Stimulated activated memory B cell treated with anti-CD40 and anti-IgM and Interleukin-4, amounts not matched to agents 10 μg/mL and 1 μg/mL and 100 μg/mL, for 72 hours (primary cell): Measurements from ENCODE around the gene TBXA2R.
"Not testable (repeated sequence)": the region's sequence is repeated elsewhere in the genome, so short reads cannot be mapped to it uniquely, and the experiment has no call there.

Experiments
- ATAC-seq: fragments of 150-1000 bp; cut with Tn5 transposase; 2 replicates; pipeline ENCODE4 v1.10.0; 2021
- H3K27ac Mint-ChIP-seq: one replicate; pipeline ENCODE4 v1.8.0; 2022; ENCODE audit warnings: mild to moderate bottlenecking, mixed read lengths
- H3K27me3 Mint-ChIP-seq: one replicate; pipeline ENCODE4 v1.8.0; 2022; ENCODE audit warnings: mixed read lengths
- H3K36me3 Mint-ChIP-seq: one replicate; pipeline ENCODE4 v1.8.0; 2022; ENCODE audit warnings: mixed read lengths
- H3K4me1 Mint-ChIP-seq: one replicate; pipeline ENCODE4 v1.8.0; 2022; ENCODE audit warnings: mixed read lengths
- H3K4me3 Mint-ChIP-seq: one replicate; pipeline ENCODE4 v1.8.0; 2022; ENCODE audit warnings: mild to moderate bottlenecking, moderate library complexity, mixed read lengths
- H3K9me3 Mint-ChIP-seq: one replicate; pipeline ENCODE4 v1.8.0; 2022; ENCODE audit warnings: mixed read lengths

Gene TBXA2R

DNA sequence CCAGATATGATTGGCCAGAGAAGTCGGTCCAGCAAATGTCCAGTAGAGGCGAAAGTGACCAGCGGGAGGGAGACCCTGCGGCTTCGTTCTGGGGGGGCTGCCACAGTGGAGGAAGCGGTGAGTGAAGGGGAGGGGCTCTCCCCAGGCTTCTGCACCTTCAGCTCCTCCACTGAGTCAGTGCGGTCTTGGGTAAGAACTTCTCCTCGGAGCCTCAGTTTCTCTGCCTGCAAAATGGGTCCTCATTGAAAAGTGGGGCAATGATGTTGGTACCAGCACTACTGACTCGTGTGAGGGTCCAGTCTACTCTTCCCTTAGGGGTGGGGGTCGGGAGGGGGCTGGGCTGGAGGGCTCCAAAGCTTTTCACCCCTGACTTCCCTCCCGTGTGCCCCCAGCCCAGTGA, 17.2 kb downstream of the TBXA2R start:
- Mint-ChIP-seq H3K4me3 (no peak overlapping the region), H3K36me3 (no peaks in the 10 kb centered on the region), H3K27me3 (peaks cover 18% of the 10 kb centered on the region), H3K27ac (no peak overlapping the region), H3K4me1 (no peaks in the 10 kb centered on the region), H3K9me3 (no peaks in the 10 kb centered on the region)
- no peak for ATAC-seq

- Mint-ChIP-seq H3K27ac (no peak overlapping the region), H3K4me1 (no peaks in the 10 kb centered on the region), H3K4me3 (no peak overlapping the region), H3K36me3 (no peaks in the 10 kb centered on the region), H3K27me3 (peaks cover 9% of the 10 kb centered on the region), H3K9me3 (no peaks in the 10 kb centered on the region)
- ATAC-seq, result no peak
Observed at GRCh38 chr19:3586707-3587346, 19.8 kb downstream of the TBXA2R start.

DNA sequence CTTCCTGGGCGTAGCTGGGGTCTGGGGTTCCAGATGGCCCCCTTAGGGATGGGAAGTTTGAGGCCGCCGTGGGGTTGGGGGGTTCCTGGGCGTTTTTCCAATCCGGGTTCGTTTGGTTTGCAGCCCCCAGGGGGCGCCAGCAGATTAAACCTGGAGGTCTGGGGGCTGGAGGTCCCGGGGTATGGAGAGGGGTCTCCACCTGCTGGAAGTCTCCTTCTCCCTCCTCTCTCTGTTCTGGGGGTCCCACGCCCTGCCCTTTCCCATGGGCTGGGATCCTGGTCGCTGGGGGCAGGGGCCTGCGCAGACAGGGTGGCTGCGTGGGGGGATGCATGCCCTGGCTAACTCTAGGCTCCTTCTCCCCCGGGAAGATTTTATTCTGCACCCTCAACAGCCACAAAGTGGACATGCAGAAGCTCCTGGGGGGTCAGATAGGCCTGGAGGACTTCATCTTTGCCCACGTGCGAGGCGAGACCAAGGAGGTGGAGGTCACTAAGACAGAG, 20.5 kb downstream of the TBXA2R start:
- no peak overlapping the region for H3K4me3 Mint-ChIP-seq
- no peaks in the 10 kb centered on the region for H3K4me1 Mint-ChIP-seq
- H3K27ac Mint-ChIP-seq, result no peak overlapping the region
- H3K36me3 Mint-ChIP-seq, result no peaks in the 10 kb centered on the region
- peaks cover 9% of the 10 kb centered on the region for H3K27me3 Mint-ChIP-seq
- ATAC-seq, result no peak
- H3K9me3 Mint-ChIP-seq, result no peaks in the 10 kb centered on the region

GRCh38 chr19:3585301-3586126, 21.2 kb downstream of the TBXA2R start, which contains the start of gene GIPC3:
GIPC3 (plus strand) TSS chr19:3585478; CDS start chr19:3585598, 120 bp downstream.
- H3K27ac Mint-ChIP-seq, result no peak within 1 kb of the TSS

GRCh38 chr19:3584036-3584802, 22.5 kb downstream of the TBXA2R start:
- not testable (repeated sequence) for ATAC-seq, H3K36me3 Mint-ChIP-seq, H3K27ac Mint-ChIP-seq, H3K27me3 Mint-ChIP-seq, H3K4me1 Mint-ChIP-seq, H3K9me3 Mint-ChIP-seq, H3K4me3 Mint-ChIP-seq

More at GRCh38 chr19:3585301-3586126, 21.2 kb downstream of the TBXA2R start, which contains the start of gene GIPC3:
- peaks cover 9% of the 10 kb centered on the region for H3K27me3 Mint-ChIP-seq
- H3K9me3 Mint-ChIP-seq, result no peaks in the 10 kb centered on the region
- H3K36me3 Mint-ChIP-seq, result no peaks in the 10 kb centered on the region
- H3K4me1 Mint-ChIP-seq, result no peaks in the 10 kb centered on the region
- H3K4me3 Mint-ChIP-seq, result no peak within 1 kb of the TSS
- no peak for ATAC-seq

DNA sequence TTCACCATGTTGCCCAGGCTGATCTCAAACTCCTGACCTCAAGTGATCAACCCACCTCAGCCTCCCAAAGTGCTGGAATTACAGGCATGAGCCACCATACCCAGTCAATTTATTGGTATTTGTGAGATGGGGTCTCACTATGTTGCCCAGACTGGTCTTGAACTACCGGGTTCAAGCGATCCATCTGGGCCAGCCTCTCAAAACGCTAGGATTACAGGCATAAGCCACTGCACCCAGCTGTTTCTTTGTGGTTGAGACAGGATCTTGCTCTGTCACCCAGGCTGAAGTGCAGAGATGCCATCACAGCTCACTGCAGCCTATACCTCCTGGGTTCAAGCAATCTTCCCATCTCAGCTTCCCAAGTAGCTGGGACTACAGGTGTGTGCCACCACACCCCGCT, 24.9 kb downstream of the TBXA2R start:
- H3K27ac Mint-ChIP-seq, H3K4me3 Mint-ChIP-seq, H3K4me1 Mint-ChIP-seq, H3K36me3 Mint-ChIP-seq, H3K27me3 Mint-ChIP-seq, ATAC-seq, H3K9me3 Mint-ChIP-seq: not testable (repeated sequence)

- no peak for ATAC-seq
- no peaks in the 10 kb centered on the region for H3K9me3 Mint-ChIP-seq
- peaks cover 20% of the 10 kb centered on the region for H3K36me3 Mint-ChIP-seq
- H3K27ac Mint-ChIP-seq, result no peak overlapping the region
- H3K4me3 Mint-ChIP-seq, result no peak overlapping the region
- peaks cover 3% of the 10 kb centered on the region for H3K4me1 Mint-ChIP-seq
- no peaks in the 10 kb centered on the region for H3K27me3 Mint-ChIP-seq
Observed at GRCh38 chr19:3580156-3580934, 26.3 kb downstream of the TBXA2R start.

- Mint-ChIP-seq H3K27me3 (no peaks in the 10 kb centered on the region), H3K9me3 (no peaks in the 10 kb centered on the region), H3K4me1 (peaks cover 17% of the 10 kb centered on the region), H3K36me3 (peaks cover 27% of the 10 kb centered on the region), H3K27ac (no peak overlapping the region), H3K4me3 (no peak overlapping the region)
- ATAC-seq, result no peak
Observed at GRCh38 chr19:3578390-3578789, 28.3 kb downstream of the TBXA2R start.

- Mint-ChIP-seq H3K27ac (no peak overlapping the region), H3K4me1 (peaks cover 19% of the 10 kb centered on the region), H3K4me3 (no peak overlapping the region), H3K27me3 (no peaks in the 10 kb centered on the region), H3K36me3 (peaks cover 27% of the 10 kb centered on the region), H3K9me3 (no peaks in the 10 kb centered on the region)
- ATAC-seq, result peak; percentile 1
Observed at GRCh38 chr19:3577723-3578344, 28.8 kb downstream of the TBXA2R start.

DNA sequence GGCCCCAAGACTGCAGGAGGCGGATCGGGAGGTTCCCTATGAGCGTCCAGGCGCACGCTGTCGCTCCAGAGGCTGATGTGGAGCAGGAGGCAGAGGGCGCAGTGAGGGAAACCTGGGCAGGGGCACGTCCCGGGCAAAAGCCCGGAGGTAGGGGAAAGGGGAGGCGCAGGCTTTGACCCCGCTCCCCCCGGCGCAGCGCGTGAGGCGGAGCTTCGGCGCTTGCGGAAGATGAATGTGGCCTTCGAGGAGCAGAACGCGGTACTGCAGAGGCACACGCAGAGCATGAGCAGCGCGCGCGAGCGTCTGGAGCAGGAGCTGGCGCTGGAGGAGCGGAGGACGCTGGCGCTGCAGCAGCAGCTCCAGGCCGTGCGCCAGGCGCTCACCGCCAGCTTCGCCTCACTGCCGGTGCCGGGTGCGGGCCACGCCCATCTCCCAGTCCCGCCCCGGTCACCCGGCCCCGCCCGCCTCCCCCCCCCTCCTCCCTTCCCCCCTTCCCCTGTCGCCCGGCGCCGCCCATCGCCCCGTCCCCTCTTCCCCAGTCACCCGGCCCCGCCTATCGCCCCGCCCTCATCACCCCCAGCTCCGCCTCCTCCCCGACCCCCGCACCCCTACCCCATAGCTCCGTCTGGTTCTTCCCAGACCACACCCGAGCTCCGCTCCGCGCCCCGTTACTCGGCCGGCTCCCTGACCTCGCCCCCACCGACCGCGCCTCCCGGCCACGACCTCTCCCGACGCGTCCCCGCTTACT, 29.8 kb downstream of the TBXA2R start:
- peak overlapping the region; percentile 63 for H3K4me3 Mint-ChIP-seq
- H3K27ac Mint-ChIP-seq, result no peak overlapping the region
- no peaks in the 10 kb centered on the region for H3K9me3 Mint-ChIP-seq
- H3K4me1 Mint-ChIP-seq, result peaks cover 24% of the 10 kb centered on the region
- peaks cover 27% of the 10 kb centered on the region for H3K36me3 Mint-ChIP-seq
- no peaks in the 10 kb centered on the region for H3K27me3 Mint-ChIP-seq
- no peak for ATAC-seq

DNA sequence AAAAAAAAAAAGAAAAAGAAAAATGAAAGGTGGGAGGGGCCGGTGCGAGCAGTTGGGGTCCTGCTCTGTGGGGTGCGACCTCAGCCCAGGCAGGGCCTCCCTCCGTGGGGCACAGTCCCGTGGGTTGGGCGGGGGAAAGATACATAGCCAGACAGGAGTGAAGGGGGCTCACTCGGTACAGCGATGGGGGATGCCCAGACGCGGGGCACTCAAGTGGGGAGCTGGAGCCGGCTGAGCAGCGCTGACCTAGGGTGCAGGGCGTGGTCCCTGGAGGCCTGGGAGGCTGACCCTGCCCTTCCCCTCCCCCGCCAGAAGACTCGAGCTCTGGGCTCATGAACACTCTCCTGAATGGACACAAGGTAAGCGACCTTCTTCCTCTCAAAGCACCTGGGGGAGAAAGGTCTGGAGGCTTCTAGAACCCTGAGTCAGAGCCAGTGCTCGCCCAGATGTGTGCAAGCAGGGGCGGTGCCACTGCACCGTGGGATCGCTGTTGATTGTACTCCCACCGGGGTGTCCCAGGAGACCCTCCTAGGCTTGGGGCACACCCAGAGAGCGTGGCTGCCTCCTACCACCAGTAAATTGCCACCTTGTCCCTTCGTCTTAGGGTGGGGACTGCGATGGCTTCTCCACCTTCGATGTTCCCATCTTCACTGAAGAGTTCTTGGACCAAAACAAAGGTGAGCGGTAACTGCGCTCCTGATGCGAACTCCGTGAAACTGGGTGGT, 30.6 kb downstream of the TBXA2R start:
- H3K4me3 Mint-ChIP-seq, result peak overlapping the region; percentile 63
- ATAC-seq, result no peak

GRCh38 chr19:3575260-3575741, 31.4 kb downstream of the TBXA2R start:
- Mint-ChIP-seq H3K36me3 (peaks cover 27% of the 10 kb centered on the region), H3K4me1 (peaks cover 30% of the 10 kb centered on the region)

More for the DNA sequence above, 30.6 kb downstream of the TBXA2R start:
- peaks cover 30% of the 10 kb centered on the region for H3K4me1 Mint-ChIP-seq
- H3K27ac Mint-ChIP-seq, result no peak overlapping the region
- no peaks in the 10 kb centered on the region for H3K27me3 Mint-ChIP-seq
- H3K36me3 Mint-ChIP-seq, result peaks cover 27% of the 10 kb centered on the region
- no peaks in the 10 kb centered on the region for H3K9me3 Mint-ChIP-seq

More at GRCh38 chr19:3575260-3575741, 31.4 kb downstream of the TBXA2R start:
- Mint-ChIP-seq H3K27me3 (no peaks in the 10 kb centered on the region), H3K4me3 (no peak overlapping the region), H3K9me3 (no peaks in the 10 kb centered on the region), H3K27ac (no peak overlapping the region)
- ATAC-seq, result no peak
